WTC11 (cell line): ENCODE results near the gene RMI2. TPM values are rescaled to one million over a fixed set of nuclear protein-coding genes. Genes with fewer than 3 reads are reported as not detected.
A peak's percentile ranks its signal among the peaks of the same experiment; 100 is the strongest.

Experiments used
- ATAC-seq: fragments of 200-7000 bp; cut with Tn5 transposase; 2 replicates; pipeline ENCODE4 v1.10.0; 2021; ENCODE audit warnings: mild to moderate bottlenecking, moderate library complexity
- CTCF ChIA-PET: fragments of 300-600 bp; sonication (Branson Sonifier 250); formaldehyde crosslinking; loops from one replicate; lab custom pipeline; 2021; ENCODE audit warnings: antibody characterized with exemption; lab: Charles Lee
- POLR2A ChIA-PET: fragments of 350-600 bp; sonication (Branson Sonifier 250); formaldehyde crosslinking; loops from one replicate; lab custom pipeline; 2021; ENCODE audit warnings: antibody characterized with exemption; lab: Charles Lee
- DNase-seq: peaks from one replicate; pipeline ENCODE4 v3.0.0; 2021; ENCODE audit warnings: low spot score
- H3K27ac Mint-ChIP-seq: 2 replicates; pipeline ENCODE4 v1.8.0; 2021; ENCODE audit warnings: mixed read lengths
- H3K27me3 Mint-ChIP-seq: 2 replicates; pipeline ENCODE4 v1.8.0; 2021; ENCODE audit warnings: low read depth, mild to moderate bottlenecking, moderate library complexity, mixed read lengths
- H3K36me3 Mint-ChIP-seq: 2 replicates; pipeline ENCODE4 v1.8.0; 2021; ENCODE audit warnings: mixed read lengths
- H3K4me1 Mint-ChIP-seq: 2 replicates; pipeline ENCODE4 v1.8.0; 2022; ENCODE audit warnings: mixed read lengths
- H3K4me3 Mint-ChIP-seq: 2 replicates; pipeline ENCODE4 v1.8.0; 2021; ENCODE audit warnings: mild to moderate bottlenecking, moderate library complexity, mixed read lengths
- H3K9me3 Mint-ChIP-seq: 2 replicates; pipeline ENCODE4 v1.8.0; 2021; ENCODE audit warnings: mixed read lengths
- ARID4B ChIP-seq: sonication (generic); formaldehyde crosslinking; IDR thresholded peaks from 2 replicates; pipeline ENCODE4 v1.8.0; 2023; ENCODE audit warnings: missing genetic modification reagents, mild to moderate bottlenecking, borderline replicate concordance
- FOXP1 ChIP-seq: sonication (generic); formaldehyde crosslinking; IDR thresholded peaks from 2 replicates; pipeline ENCODE4 v1.8.0; 2022; ENCODE audit warnings: missing genetic modification reagents, mild to moderate bottlenecking, moderate library complexity, borderline replicate concordance
- GRHL2 ChIP-seq: fragments of 250-450 bp; sonication (Bioruptor Pico); IDR thresholded peaks from 2 replicates; pipeline ENCODE4 v1.8.0; 2022; ENCODE audit warnings: mild to moderate bottlenecking, moderate library complexity; ENCODE audit not compliant: insufficient replicate concordance, severe bottlenecking
- IRF2 ChIP-seq: sonication (generic); formaldehyde crosslinking; IDR thresholded peaks from 2 replicates; pipeline ENCODE4 v1.8.0; 2022; ENCODE audit warnings: low read depth, missing genetic modification reagents, borderline replicate concordance
- MAX ChIP-seq: sonication (generic); formaldehyde crosslinking; IDR thresholded peaks from 2 replicates; pipeline ENCODE4 v1.8.0; 2022; ENCODE audit warnings: mild to moderate bottlenecking, missing genetic modification reagents
- PRRX2 ChIP-seq: fragments of 250-450 bp; sonication (Bioruptor Pico); IDR thresholded peaks from 2 replicates; pipeline ENCODE4 v1.8.0; 2021; ENCODE audit warnings: mild to moderate bottlenecking
- TP53 ChIP-seq: sonication (generic); formaldehyde crosslinking; IDR thresholded peaks from 2 replicates; pipeline ENCODE4 v1.8.1; 2023; ENCODE audit warnings: mild to moderate bottlenecking, missing genetic modification reagents
- ZNF121 ChIP-seq: sonication (generic); formaldehyde crosslinking; IDR thresholded peaks from 2 replicates; pipeline ENCODE4 v1.8.0; 2023; ENCODE audit warnings: missing genetic modification reagents
- ZNF138 ChIP-seq: sonication (generic); formaldehyde crosslinking; conservative IDR thresholded peaks from 2 replicates; pipeline ENCODE4 v1.8.1; 2022; ENCODE audit warnings: mild to moderate bottlenecking, moderate library complexity, missing genetic modification reagents
- total RNA-seq: library from RNA; stranded (reverse); gene quantifications from 3 replicates; pipeline ENCODE4 v1.2.3, GENCODE V29; 2021
- TF ChIP-seq, protein P1 (sequence below): sonication (generic); formaldehyde crosslinking; IDR thresholded peaks from 2 replicates; pipeline ENCODE4 v1.8.0; 2023; ENCODE audit warnings: missing genetic modification reagents
- TF ChIP-seq, protein P2 (sequence below): sonication (generic); formaldehyde crosslinking; IDR thresholded peaks from 2 replicates; pipeline ENCODE4 v1.8.0; 2022; ENCODE audit warnings: mild to moderate bottlenecking, missing genetic modification reagents
- TF ChIP-seq, protein P3 (sequence below): sonication (generic); formaldehyde crosslinking; IDR thresholded peaks from 2 replicates; pipeline ENCODE4 v1.8.0; 2022; ENCODE audit warnings: mild to moderate bottlenecking, missing genetic modification reagents
- TF ChIP-seq, protein P4 (sequence below): sonication (generic); formaldehyde crosslinking; IDR thresholded peaks from 2 replicates; pipeline ENCODE4 v1.8.1; 2022; ENCODE audit warnings: mild to moderate bottlenecking, missing genetic modification reagents, moderate library complexity, borderline replicate concordance

RMI2 gene
- total RNA-seq, 1 experiment from 2014 or later = 79.0 TPM

DNA sequence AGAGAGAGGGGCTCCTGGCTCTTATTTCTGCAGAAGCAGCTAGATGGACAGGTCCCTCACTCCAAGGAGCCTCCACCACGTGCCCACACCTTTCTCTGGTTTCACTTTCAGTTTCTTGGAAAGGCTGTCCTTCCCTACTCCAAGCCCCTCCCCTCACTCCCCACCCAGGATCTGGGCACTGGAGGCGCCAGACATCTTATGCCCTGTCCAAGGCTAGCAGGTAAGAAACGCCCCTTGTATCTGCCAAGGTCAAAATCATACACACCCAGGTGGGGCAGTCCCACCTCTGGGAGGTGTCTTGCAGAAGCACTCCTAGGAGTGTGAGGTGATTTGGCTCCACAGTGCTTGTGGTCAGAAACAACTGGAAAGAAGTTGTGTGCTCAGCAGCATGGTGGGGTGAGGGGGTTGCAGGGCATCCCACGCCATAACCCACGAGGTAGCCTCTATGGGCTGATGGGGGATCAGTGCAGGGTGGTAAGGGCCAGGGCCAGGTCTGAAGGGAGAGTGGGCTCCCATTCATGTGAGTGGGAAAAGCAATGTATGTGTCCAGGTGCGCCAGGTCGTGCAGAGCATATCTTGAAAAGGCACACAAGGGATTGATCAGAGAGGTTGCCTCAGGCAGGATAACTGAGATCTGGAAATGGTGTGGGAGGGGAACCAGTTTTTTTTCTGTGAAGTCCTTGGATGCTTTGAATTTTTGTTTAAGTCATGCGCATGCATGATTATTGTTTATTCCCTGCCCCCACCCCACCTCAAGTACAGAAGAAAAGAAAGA, 32.4 kb upstream of the RMI2 start (continued):
- TF ChIP-seq, protein P1, sequence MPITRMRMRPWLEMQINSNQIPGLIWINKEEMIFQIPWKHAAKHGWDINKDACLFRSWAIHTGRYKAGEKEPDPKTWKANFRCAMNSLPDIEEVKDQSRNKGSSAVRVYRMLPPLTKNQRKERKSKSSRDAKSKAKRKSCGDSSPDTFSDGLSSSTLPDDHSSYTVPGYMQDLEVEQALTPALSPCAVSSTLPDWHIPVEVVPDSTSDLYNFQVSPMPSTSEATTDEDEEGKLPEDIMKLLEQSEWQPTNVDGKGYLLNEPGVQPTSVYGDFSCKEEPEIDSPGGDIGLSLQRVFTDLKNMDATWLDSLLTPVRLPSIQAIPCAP = peak; percentile 90
- TF ChIP-seq, protein P2, sequence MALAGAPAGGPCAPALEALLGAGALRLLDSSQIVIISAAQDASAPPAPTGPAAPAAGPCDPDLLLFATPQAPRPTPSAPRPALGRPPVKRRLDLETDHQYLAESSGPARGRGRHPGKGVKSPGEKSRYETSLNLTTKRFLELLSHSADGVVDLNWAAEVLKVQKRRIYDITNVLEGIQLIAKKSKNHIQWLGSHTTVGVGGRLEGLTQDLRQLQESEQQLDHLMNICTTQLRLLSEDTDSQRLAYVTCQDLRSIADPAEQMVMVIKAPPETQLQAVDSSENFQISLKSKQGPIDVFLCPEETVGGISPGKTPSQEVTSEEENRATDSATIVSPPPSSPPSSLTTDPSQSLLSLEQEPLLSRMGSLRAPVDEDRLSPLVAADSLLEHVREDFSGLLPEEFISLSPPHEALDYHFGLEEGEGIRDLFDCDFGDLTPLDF (CRISPR knock-in tag) = 0 out of 2 replicates have a peak, but pooled peaks have one; percentile 16
- TF ChIP-seq ZNF138 (CRISPR knock-in tag) = no peak
- peak; percentile 83; the same call in 1 of the 2 replicates for TF ChIP-seq IRF2 (CRISPR knock-in tag)
- TF ChIP-seq MAX = peak; percentile 60; the same call in 1 of the 2 replicates
- 0 out of 2 replicates have a peak, but pooled peaks have one; percentile 51 for TF ChIP-seq TP53 (CRISPR knock-in tag)
- TF ChIP-seq FOXP1 (CRISPR knock-in tag) = 0 out of 2 replicates have a peak, but pooled peaks have one; percentile 60
- TF ChIP-seq PRRX2 (CRISPR knock-in tag) = no peak
- TF ChIP-seq, protein P3, sequence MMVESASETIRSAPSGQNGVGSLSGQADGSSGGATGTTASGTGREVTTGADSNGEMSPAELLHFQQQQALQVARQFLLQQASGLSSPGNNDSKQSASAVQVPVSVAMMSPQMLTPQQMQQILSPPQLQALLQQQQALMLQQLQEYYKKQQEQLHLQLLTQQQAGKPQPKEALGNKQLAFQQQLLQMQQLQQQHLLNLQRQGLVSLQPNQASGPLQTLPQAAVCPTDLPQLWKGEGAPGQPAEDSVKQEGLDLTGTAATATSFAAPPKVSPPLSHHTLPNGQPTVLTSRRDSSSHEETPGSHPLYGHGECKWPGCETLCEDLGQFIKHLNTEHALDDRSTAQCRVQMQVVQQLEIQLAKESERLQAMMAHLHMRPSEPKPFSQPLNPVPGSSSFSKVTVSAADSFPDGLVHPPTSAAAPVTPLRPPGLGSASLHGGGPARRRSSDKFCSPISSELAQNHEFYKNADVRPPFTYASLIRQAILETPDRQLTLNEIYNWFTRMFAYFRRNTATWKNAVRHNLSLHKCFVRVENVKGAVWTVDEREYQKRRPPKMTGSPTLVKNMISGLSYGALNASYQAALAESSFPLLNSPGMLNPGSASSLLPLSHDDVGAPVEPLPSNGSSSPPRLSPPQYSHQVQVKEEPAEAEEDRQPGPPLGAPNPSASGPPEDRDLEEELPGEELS (CRISPR knock-in tag) = 0 out of 2 replicates have a peak, but pooled peaks have one; percentile 37
- TF ChIP-seq, all 79 proteins: peak for 11

GRCh38 chr16:11313493-11314308, 31.6 kb upstream of the RMI2 start:
- TF ChIP-seq, protein P4, sequence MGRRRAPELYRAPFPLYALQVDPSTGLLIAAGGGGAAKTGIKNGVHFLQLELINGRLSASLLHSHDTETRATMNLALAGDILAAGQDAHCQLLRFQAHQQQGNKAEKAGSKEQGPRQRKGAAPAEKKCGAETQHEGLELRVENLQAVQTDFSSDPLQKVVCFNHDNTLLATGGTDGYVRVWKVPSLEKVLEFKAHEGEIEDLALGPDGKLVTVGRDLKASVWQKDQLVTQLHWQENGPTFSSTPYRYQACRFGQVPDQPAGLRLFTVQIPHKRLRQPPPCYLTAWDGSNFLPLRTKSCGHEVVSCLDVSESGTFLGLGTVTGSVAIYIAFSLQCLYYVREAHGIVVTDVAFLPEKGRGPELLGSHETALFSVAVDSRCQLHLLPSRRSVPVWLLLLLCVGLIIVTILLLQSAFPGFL (CRISPR knock-in tag) = no peak
- TF ChIP-seq ARID4B = no peak
- TF ChIP-seq ZNF121 (CRISPR knock-in tag) = 0 out of 2 replicates have a peak, but pooled peaks have one; percentile 43
- no peak for TF ChIP-seq GRHL2 (CRISPR knock-in tag)
- CTCF ChIA-PET = interaction anchor here (0.9 to 1.4 kb wide), 3 partner anchors 11 to 58 kb away, joined by 3 to 4 read pairs (median 4); no protein-coding TSS in a partner anchor
- Mint-ChIP-seq H3K4me1 (peaks cover 69% of the 10 kb centered on the region), H3K36me3 (peaks cover 5% of the 10 kb centered on the region), H3K4me3 (peak overlapping the region; percentile 50), H3K27me3 (no peaks in the 10 kb centered on the region), H3K27ac (peak overlapping the region; percentile 98), H3K9me3 (peaks cover 3% of the 10 kb centered on the region)
- DNase-seq = no peak
- POLR2A ChIA-PET = interaction anchor here (0.7 to 2.9 kb wide), 2 partner anchors 37 to 58 kb away, joined by 3 to 27 read pairs; partner anchors contain the start of genes PRM2 and SOCS1
- no peak for ATAC-seq
